Measurements from ENCODE around the gene TAF7.
A peak's percentile ranks its signal among the peaks of the same experiment; 100 is the strongest.
"Not testable (repeated sequence)": the region's sequence is repeated elsewhere in the genome, so short reads cannot be mapped to it uniquely, and the experiment has no call there.

TAF7 gene

GRCh38 chr5:141338538-141339306 is 18.1 kb upstream of the TAF7 start, which contains the start of gene PCDHGA2:
TSS of gene PCDHGA2 (plus strand) at chr5:141338760.
- DNase-seq, result peak; percentile 8

DNA sequence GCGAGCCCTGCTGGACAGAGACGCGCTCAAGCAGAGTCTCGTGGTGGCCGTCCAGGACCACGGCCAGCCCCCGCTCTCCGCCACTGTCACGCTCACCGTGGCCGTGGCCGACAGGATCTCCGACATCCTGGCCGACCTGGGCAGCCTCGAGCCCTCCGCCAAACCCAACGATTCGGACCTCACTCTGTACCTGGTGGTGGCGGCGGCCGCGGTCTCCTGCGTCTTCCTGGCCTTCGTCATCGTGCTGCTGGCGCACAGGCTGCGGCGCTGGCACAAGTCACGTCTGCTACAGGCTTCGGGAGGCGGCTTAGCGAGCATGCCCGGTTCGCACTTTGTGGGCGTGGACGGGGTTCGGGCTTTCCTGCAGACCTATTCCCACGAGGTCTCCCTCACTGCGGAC is 12.0 kb upstream of the TAF7 start:
- not testable (repeated sequence) for DNase-seq

GRCh38 chr5:141330299-141331080 is 9.9 kb upstream of the TAF7 start, which contains the start of gene PCDHGA1:
TSS of gene PCDHGA1 (plus strand) at chr5:141330514.
- DNase-seq, result peak; percentile 16

- DNase-seq, result no peak
Measured at GRCh38 chr5:141328231-141328630, 7.6 kb upstream of the TAF7 start.

DNA sequence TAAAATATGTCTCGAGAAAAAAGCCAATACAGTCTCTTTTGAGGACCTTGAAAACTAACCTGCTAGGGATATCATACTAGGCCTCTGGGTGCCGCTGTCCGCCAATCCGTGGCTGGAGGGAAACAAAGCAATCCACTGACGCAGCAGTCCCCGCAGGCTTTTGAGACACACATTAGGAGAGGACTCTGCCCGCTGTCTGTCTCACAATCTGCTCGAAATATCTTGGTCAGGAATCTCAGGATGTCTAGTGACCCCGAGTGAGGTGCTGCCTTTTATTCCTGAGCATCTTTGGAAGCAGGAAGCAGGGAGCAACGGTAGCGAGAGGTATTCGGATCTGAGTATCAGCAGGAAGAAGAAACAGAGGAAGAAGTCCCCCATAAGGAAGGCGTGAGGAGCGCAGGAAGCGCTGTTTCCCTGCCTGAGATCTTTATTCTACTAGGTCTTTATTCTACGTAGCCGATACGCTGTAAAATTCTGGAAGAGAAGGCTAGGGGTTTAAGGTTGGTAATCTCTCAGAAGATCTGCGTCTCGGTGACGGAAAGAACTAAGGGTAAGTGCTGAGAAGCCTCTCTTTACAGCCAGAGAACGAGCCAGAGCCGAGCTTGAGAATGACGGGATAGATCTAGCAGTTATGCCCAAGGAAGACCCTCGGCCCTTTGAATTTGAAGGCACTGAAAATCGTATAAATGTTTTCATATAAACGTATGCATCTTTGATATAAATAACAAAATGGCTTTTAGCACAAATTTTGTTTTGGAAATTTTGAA is 5.7 kb upstream of the TAF7 start:
- DNase-seq, result peak; percentile 66

GRCh38 chr5:141322261-141322660 is 1.7 kb upstream of the TAF7 start:
- DNase-seq, result no peak

- no peak for DNase-seq
Measured at GRCh38 chr5:141319699-141320098, 885 bp downstream of the TAF7 start.

DNA sequence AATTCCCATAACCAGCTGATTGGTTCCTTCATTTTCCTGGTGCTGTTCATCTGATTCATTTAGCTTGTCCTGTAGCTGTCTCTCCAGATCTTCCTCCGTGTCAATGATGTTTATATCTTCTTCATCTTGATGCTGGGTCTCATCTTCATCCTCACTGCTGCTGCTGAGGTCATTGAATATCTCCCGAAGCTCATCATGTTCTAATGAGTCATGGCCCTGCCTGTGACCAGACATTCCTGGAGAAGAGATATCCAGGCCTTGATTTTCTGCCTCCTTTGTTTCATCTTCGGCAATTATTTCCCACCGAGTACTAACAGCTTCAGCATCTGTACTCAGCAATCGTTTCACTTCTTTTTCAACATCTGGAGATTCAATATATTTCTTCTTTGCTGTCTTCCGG is 1.4 kb downstream of the TAF7 start:
- no peak for DNase-seq

DNA sequence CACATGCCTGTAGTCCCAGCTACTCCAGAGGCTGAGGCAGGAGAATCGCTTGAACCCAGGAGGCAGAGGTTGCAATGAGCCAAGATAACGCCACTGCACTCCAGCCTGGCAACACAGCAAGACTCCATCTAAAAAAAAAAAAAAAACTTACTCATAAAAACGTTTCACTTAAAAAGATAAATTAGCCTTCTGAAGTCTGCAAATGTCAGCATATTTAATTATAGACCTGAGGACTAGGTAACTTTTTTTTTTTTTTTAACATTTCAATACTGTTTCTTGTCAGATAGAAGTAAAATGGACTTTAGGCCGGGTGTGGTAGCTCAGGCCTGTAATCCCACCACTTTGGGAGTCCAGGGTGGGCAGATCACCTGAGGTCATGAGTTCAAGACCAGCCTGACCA is 3.6 kb downstream of the TAF7 start:
- DNase-seq, result not testable (repeated sequence)

DNA sequence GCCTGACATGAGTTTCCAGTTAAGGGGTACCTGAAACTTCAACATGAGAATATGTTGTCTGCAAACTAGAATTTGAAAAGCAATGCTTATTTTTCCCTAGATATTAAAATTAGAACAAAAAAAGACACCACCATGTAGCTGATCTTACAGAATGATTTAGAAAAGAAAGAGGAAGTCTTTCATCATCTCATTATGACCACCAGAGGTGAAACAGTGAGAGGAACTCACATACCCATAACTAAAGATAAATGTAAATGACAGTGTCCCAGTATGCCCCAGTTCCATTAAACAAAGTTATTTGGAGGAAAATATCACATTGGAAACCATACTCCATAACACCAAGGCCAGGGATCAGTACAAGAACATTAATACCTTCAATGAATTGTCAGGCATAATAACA is 6.9 kb downstream of the TAF7 start:
- DNase-seq, result no peak

DNA sequence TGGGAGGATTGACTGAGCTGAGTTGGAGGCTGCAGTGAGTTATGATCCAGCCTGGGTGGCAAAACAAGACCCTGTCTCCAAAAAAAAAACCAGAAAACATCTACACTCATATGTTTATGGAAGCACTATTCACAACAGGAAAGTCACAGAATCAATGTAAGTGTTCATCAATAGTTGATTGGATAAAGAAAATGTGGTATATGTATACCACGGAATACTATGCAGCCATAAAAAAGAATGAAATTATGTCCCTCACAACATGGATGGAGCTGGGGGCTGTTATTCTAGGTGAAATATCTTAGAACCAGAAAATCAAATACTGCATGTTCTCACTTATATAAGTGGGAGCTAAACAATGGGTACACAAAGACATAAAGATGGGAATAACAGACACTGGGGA is 14.0 kb downstream of the TAF7 start:
- DNase-seq, result no peak

- no peak for DNase-seq
Measured at GRCh38 chr5:141303756-141304155, 16.8 kb downstream of the TAF7 start, which contains the start of gene SLC25A2. TSS of gene SLC25A2 (minus strand) at chr5:141304049. CDS start at chr5:141303865, 184 bp downstream.

GRCh38 chr5:141298376-141298775 is 22.2 kb downstream of the TAF7 start:
- DNase-seq, result no peak

DNA sequence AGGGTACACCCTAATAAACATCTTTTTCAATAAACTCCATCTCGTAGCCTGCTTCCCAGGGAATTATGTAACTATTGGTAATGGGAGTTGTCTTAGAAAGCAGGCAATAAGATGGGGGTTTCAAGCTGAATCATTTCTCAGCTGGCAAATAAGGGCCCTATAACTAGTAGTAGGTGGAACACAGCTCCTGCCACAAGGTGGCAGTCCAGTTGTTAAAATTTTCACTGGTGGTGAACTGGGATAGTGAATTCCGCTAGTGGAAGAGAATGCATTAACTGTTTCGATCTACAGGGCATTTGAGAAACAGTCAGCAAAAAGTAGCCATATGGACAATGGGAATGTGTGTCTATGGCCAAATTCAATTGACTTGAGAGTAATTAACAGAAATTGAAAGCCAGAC is 47.7 kb downstream of the TAF7 start:
- no peak for DNase-seq

DNA sequence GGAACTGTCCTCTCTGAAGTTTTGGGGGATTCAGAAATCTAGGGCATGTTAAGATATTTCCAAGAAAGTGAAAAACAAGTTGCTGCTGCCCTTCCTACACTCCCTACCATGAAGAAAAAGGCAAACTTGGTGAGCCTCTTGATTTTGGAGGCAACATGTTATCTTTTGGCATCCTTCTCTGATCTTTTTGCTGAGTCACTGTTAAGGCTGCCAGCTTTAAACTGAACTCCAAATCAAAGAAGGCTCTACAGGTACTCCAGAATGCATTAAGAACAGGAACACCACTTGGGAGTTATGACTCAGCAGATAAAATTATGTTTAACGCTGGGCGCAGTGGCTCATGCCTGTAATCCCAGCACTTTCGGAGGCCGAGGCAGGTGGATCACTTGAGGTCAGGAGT is 51.4 kb downstream of the TAF7 start:
- no peak for DNase-seq
